RWPE2 (cell line): ENCODE results near the gene DENND11.

Experiments
- ATAC-seq: fragments of 200-7000 bp; cut with Tn5 transposase; 3 replicates; pipeline ENCODE4 v1.9.1; 2021; ENCODE audit warnings: low read depth
- DNase-seq: peaks from one replicate; pipeline ENCODE4 v3.0.0-alpha.2; 2020; ENCODE audit warnings: low spot score
- H3K27ac ChIP-seq: fragments of 450-650 bp; 2 replicates; pipeline ENCODE4 v1.5.1; 2017; ENCODE audit warnings: mild to moderate bottlenecking; ENCODE audit not compliant: poor library complexity, severe bottlenecking
- H3K27me3 ChIP-seq: fragments of 250-450 bp; sonication (Bioruptor Pico); 2 replicates; pipeline ENCODE4 v1.5.1; 2021; ENCODE audit warnings: mild to moderate bottlenecking, moderate library complexity; ENCODE audit not compliant: insufficient read depth, poor library complexity, severe bottlenecking
- H3K36me3 ChIP-seq: fragments of 250-450 bp; sonication (Bioruptor Pico); 2 replicates; pipeline ENCODE4 v1.5.1; 2020; ENCODE audit warnings: low read depth, mild to moderate bottlenecking, moderate library complexity
- H3K4me1 ChIP-seq: fragments of 250-450 bp; sonication (Bioruptor Pico); 2 replicates; pipeline ENCODE4 v1.5.1; 2021; ENCODE audit warnings: mild to moderate bottlenecking, moderate library complexity; ENCODE audit not compliant: insufficient read depth, poor library complexity, severe bottlenecking
- H3K4me3 ChIP-seq: fragments of 250-450 bp; sonication (Bioruptor Pico); 2 replicates; pipeline ENCODE4 v1.5.1; 2021; ENCODE audit warnings: mild to moderate bottlenecking, moderate library complexity; ENCODE audit not compliant: severe bottlenecking
- H3K9me3 ChIP-seq: fragments of 250-450 bp; sonication (Bioruptor Pico); 2 replicates; pipeline ENCODE4 v1.5.1; 2021; ENCODE audit warnings: mild to moderate bottlenecking, moderate library complexity; ENCODE audit not compliant: severe bottlenecking
- TF ChIP-seq, protein P1 (sequence below): fragments of 450-650 bp; IDR thresholded peaks from one replicate; pipeline ENCODE4 v1.5.1; 2017; ENCODE audit warnings: mild to moderate bottlenecking, moderate library complexity; ENCODE audit not compliant: poor library complexity, severe bottlenecking

DENND11 gene

DNA sequence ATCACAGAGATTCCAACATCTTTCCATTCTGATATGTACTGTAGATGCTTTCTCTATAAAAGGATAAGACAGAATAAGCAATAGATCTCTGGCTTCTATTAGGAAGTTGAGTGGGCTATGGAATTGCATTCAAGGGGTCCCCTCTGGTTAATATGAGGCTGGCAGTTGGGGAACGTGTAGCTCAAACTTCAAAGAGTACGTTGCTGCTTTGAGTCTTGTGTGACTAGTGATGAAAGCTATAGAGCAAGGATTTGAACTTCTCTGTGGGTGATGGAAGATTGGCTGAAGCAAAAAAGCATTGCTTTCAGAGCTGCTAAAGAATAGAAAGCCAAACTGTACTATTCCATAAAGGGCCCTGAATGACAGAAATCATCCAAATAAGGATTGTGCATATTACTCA lies 12.6 kb upstream of the DENND11 start:
- H3K27ac ChIP-seq, result no peak overlapping the region
- TF ChIP-seq, protein P1, sequence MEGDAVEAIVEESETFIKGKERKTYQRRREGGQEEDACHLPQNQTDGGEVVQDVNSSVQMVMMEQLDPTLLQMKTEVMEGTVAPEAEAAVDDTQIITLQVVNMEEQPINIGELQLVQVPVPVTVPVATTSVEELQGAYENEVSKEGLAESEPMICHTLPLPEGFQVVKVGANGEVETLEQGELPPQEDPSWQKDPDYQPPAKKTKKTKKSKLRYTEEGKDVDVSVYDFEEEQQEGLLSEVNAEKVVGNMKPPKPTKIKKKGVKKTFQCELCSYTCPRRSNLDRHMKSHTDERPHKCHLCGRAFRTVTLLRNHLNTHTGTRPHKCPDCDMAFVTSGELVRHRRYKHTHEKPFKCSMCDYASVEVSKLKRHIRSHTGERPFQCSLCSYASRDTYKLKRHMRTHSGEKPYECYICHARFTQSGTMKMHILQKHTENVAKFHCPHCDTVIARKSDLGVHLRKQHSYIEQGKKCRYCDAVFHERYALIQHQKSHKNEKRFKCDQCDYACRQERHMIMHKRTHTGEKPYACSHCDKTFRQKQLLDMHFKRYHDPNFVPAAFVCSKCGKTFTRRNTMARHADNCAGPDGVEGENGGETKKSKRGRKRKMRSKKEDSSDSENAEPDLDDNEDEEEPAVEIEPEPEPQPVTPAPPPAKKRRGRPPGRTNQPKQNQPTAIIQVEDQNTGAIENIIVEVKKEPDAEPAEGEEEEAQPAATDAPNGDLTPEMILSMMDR, result no peak
- H3K36me3 ChIP-seq, result no peaks in the 10 kb centered on the region
- H3K9me3 ChIP-seq, result no peaks in the 10 kb centered on the region
- no peaks in the 10 kb centered on the region for H3K27me3 ChIP-seq
- H3K4me3 ChIP-seq, result no peak overlapping the region
- DNase-seq (no peak), ATAC-seq (no peak)
- no peaks in the 10 kb centered on the region for H3K4me1 ChIP-seq

DNA sequence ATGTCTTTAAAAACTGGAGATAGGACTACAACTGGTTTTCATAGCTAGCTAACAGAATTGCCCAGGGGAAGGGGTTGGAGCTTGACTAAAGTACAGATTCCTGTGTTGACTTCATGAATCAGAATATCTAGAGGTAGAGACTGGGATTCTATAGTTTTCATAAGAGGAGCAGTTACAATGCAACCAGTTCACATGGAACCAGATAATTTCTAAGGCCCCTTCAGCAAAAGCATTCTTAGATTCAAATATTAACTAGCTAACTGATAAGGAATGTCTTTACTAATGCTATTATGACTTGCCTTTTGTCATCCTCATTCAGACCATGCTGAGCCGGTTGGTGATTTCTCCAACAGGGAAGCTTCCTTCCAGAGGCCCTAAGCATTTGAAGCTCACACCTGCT lies 11.9 kb upstream of the DENND11 start:
- ATAC-seq, result no peak

DNA sequence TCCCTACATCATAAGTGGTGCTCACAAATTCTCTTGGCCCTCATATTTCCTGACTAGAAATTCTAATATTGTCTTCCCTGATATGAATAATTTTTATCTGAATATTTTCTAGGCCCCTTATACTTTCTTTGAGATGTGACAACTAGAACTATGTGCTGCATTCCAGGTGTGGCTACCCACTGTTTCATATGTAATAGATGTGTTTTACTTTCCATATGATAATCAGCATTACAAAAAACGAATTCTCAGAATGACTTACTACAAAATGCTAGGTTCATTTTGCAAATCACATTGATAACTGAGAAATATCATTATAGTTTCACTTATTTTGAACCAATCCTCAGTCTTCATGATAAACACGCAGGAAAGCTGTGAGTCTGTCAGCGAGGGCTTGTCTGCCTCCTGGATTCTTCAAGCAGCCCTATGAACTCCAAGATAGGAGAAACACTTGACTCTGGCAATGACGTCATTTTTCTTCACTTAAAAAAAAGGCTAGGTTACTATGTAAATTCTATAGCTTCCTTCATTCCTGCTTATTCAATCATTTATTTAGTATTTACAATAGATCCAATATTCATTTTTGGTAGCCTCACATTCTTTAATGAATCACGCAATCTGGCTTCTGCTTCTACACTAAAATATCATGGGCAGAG lies 10.8 kb upstream of the DENND11 start:
- no peaks in the 10 kb centered on the region for H3K4me1 ChIP-seq
- DNase-seq (no peak), ATAC-seq (no peak)
- TF ChIP-seq, protein P1, result no peak
- H3K9me3 ChIP-seq, result no peaks in the 10 kb centered on the region
- H3K27ac ChIP-seq, result no peak overlapping the region
- H3K27me3 ChIP-seq, result no peaks in the 10 kb centered on the region
- no peak overlapping the region for H3K4me3 ChIP-seq
- no peaks in the 10 kb centered on the region for H3K36me3 ChIP-seq

More for the DNA sequence above, 11.9 kb upstream of the DENND11 start:
- no peaks in the 10 kb centered on the region for H3K27me3 ChIP-seq
- H3K9me3 ChIP-seq, result no peaks in the 10 kb centered on the region
- H3K27ac ChIP-seq, result no peak overlapping the region
- no peaks in the 10 kb centered on the region for H3K4me1 ChIP-seq
- DNase-seq, result no peak
- TF ChIP-seq, protein P1, result no peak
- H3K36me3 ChIP-seq, result no peaks in the 10 kb centered on the region
- no peak overlapping the region for H3K4me3 ChIP-seq

DNA sequence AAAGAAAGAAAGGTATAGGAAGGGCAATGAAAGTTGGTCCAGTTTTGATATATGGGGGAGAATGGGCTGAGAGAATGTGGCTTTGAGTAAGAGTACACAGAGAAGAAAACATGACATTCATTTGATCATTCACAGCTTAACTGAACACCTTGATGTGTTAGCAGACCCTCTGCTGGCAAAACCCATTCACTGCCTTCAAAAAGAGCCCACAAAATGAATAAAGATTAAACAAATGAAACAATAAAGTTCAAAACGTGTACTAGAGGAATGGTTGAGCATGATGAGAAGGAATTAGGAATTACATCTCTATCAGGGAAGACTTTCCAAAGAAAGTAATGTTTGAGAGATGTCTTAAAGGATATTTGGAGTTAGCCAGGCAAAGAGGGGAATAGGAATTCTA lies 8.3 kb upstream of the DENND11 start:
- ATAC-seq, result no peak
- no peak for DNase-seq
- Histone ChIP-seq H3K4me1 (no peaks in the 10 kb centered on the region), H3K27ac (no peak overlapping the region), H3K9me3 (no peaks in the 10 kb centered on the region), H3K36me3 (no peaks in the 10 kb centered on the region), H3K27me3 (no peaks in the 10 kb centered on the region), H3K4me3 (no peak overlapping the region)
- TF ChIP-seq, protein P1, result no peak

DNA sequence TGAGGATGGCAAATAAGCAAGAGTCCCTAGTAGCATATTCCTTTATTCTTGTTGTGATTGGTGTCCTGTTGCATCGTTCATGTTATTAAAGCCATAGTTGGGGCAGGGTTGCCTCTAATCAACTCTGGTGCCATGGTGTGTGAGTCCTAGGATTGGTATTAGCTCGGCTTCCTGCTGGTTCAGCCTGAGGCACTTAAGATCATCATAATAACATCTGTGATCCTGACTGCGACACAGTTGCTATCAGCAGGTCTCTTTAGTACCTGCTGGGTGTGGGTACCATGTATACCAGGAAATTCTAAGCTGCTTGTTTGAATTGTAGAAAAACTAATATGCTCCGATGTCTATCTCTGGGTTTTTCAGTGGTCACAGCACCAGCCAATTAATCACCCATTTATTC lies 7.8 kb upstream of the DENND11 start:
- DNase-seq, result no peak
- Histone ChIP-seq H3K4me3 (no peak overlapping the region), H3K27ac (no peak overlapping the region), H3K4me1 (no peaks in the 10 kb centered on the region), H3K9me3 (no peaks in the 10 kb centered on the region), H3K36me3 (no peaks in the 10 kb centered on the region), H3K27me3 (no peaks in the 10 kb centered on the region)
- TF ChIP-seq, protein P1, result no peak
- peak; percentile 46; the same call in 2 of the 3 replicates for ATAC-seq
